ENCODE results near the gene DNAH2.
A peak's percentile ranks its signal among the peaks of the same experiment; 100 is the strongest.

The DNAH2 gene

DNA sequence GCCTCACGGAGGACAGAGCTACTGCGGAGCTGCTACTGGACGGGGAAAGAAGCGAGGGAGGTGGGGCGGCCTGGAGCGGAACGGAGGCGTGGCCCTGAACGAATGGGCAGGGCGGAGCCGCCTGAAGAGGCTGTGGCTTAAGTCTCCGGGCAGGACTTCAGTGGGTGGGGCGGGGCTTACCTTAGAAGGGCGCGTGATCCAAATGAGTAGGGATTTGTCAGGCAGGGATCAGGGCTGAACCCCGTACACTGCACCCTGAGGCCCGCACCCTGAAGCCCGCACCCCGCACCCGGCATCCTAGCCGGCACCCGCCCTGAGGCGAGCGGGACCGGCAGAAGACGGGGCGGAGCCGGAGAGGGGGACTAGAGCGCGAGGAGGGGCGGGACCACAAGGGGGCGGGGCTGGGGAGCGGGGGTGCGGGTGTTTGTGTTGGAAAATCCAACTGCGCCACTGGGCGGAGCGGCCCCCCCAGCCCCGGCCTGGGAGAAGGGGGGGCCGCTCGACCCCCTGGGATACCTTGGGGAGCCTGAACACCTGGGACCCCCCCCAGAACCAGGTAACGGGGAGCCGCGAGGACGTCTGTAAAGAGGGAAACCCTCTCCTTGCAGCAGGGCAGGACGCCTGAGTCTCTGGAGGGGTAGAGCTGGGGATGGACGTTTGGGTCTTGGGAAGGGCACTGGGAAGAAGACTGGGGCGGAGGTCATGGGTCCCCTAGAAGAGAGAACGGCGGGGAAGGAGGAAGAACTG lies 116.4 kb downstream of the DNAH2 start, which contains the start of gene KDM6B:
KDM6B (plus strand) TSS at position 423 of the 747 bp plus-strand sequence. CDS start 11,338 bp downstream, outside the sequence.
- Histone ChIP-seq H3K4me1 (ENCODE audit: control insufficient read depth, insufficient read depth, low read length) (peaks cover 21% of the 10 kb centered on the region), H3K36me3 (ENCODE audit: control insufficient read depth in 2 of 2, insufficient read depth in 1 of 2, low read length in 2 of 2) (no peaks in the 10 kb centered on the region), H3K27ac (ENCODE audit: extremely low read depth, low read depth, low read length) (peak within 1 kb of the TSS; percentile 100), H3K9me3 (ENCODE audit: control insufficient read depth, insufficient read depth, low read depth, low read length) (no peaks in the 10 kb centered on the region), H3K4me3 (ENCODE audit: low read depth, low read length) (peak within 1 kb of the TSS; percentile 55)
- POLR2A ChIA-PET: interaction anchor here (0.7 to 6.1 kb wide), 7 partner anchors 10 to 516 kb away, joined by 3 to 56 read pairs (median 6); partner anchors contain the start of genes CNTROB, CYB5D1, NAA38 and RNF227
- CTCF ChIA-PET: interaction anchor here (0.6 to 3.4 kb wide), 26 partner anchors 9 to 218 kb away, joined by 3 to 16 read pairs (median 6); no protein-coding TSS in a partner anchor
- TF ChIP-seq, protein P1, sequence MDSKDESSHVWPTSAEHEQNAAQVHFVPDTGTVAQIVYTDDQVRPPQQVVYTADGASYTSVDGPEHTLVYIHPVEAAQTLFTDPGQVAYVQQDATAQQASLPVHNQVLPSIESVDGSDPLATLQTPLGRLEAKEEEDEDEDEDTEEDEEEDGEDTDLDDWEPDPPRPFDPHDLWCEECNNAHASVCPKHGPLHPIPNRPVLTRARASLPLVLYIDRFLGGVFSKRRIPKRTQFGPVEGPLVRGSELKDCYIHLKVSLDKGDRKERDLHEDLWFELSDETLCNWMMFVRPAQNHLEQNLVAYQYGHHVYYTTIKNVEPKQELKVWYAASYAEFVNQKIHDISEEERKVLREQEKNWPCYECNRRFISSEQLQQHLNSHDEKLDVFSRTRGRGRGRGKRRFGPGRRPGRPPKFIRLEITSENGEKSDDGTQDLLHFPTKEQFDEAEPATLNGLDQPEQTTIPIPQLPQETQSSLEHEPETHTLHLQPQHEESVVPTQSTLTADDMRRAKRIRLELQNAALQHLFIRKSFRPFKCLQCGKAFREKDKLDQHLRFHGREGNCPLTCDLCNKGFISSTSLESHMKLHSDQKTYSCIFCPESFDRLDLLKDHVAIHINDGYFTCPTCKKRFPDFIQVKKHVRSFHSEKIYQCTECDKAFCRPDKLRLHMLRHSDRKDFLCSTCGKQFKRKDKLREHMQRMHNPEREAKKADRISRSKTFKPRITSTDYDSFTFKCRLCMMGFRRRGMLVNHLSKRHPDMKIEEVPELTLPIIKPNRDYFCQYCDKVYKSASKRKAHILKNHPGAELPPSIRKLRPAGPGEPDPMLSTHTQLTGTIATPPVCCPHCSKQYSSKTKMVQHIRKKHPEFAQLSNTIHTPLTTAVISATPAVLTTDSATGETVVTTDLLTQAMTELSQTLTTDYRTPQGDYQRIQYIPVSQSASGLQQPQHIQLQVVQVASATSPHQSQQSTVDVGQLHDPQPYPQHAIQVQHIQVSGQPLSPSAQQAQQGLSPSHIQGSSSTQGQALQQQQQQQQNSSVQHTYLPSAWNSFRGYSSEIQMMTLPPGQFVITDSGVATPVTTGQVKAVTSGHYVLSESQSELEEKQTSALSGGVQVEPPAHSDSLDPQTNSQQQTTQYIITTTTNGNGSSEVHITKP (tag by site-specific recombination; IDR thresholded peaks at IDR 0.05): peak; percentile 87
- TF ChIP-seq ZNF366 (tag by site-specific recombination; conservative IDR thresholded peaks at IDR 0.05): 0 out of 2 replicates have a peak, but pooled peaks have one; percentile 30
- TF ChIP-seq KLF16 (tag by site-specific recombination; IDR thresholded peaks at IDR 0.05): peak; percentile 79
- peak; percentile 91 for TF ChIP-seq OSR2 (tag by site-specific recombination; IDR thresholded peaks at IDR 0.05)
- TF ChIP-seq ZNF747 (tag by site-specific recombination; IDR thresholded peaks at IDR 0.05): no peak
- no peak; the same call in 1 of the 2 replicates for TF ChIP-seq ZBTB7A (tag by site-specific recombination; IDR thresholded peaks at IDR 0.05; ENCODE audit: low read depth)
- TF ChIP-seq KLF10 (tag by site-specific recombination; IDR thresholded peaks at IDR 0.05): peak; percentile 70; the same call in 1 of the 2 replicates
- TF ChIP-seq ZBTB21 (tag by site-specific recombination; IDR thresholded peaks at IDR 0.05): no peak
- TF ChIP-seq, protein P2, sequence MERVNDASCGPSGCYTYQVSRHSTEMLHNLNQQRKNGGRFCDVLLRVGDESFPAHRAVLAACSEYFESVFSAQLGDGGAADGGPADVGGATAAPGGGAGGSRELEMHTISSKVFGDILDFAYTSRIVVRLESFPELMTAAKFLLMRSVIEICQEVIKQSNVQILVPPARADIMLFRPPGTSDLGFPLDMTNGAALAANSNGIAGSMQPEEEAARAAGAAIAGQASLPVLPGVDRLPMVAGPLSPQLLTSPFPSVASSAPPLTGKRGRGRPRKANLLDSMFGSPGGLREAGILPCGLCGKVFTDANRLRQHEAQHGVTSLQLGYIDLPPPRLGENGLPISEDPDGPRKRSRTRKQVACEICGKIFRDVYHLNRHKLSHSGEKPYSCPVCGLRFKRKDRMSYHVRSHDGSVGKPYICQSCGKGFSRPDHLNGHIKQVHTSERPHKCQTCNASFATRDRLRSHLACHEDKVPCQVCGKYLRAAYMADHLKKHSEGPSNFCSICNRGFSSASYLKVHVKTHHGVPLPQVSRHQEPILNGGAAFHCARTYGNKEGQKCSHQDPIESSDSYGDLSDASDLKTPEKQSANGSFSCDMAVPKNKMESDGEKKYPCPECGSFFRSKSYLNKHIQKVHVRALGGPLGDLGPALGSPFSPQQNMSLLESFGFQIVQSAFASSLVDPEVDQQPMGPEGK (tag by site-specific recombination; IDR thresholded peaks at IDR 0.05): peak; percentile 57
- TF ChIP-seq, protein P3, sequence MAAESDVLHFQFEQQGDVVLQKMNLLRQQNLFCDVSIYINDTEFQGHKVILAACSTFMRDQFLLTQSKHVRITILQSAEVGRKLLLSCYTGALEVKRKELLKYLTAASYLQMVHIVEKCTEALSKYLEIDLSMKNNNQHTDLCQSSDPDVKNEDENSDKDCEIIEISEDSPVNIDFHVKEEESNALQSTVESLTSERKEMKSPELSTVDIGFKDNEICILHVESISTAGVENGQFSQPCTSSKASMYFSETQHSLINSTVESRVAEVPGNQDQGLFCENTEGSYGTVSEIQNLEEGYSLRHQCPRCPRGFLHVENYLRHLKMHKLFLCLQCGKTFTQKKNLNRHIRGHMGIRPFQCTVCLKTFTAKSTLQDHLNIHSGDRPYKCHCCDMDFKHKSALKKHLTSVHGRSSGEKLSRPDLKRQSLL (tag by site-specific recombination; IDR thresholded peaks at IDR 0.05): 0 out of 2 replicates have a peak, but pooled peaks have one; percentile 12
- no peak for TF ChIP-seq ZNF76 (tag by site-specific recombination; IDR thresholded peaks at IDR 0.05; ENCODE audit: borderline replicate concordance, low read depth)
- TF ChIP-seq ZBTB8A (tag by site-specific recombination; IDR thresholded peaks at IDR 0.05): peak; percentile 28; the same call in 1 of the 2 replicates
- TF ChIP-seq, protein P4, sequence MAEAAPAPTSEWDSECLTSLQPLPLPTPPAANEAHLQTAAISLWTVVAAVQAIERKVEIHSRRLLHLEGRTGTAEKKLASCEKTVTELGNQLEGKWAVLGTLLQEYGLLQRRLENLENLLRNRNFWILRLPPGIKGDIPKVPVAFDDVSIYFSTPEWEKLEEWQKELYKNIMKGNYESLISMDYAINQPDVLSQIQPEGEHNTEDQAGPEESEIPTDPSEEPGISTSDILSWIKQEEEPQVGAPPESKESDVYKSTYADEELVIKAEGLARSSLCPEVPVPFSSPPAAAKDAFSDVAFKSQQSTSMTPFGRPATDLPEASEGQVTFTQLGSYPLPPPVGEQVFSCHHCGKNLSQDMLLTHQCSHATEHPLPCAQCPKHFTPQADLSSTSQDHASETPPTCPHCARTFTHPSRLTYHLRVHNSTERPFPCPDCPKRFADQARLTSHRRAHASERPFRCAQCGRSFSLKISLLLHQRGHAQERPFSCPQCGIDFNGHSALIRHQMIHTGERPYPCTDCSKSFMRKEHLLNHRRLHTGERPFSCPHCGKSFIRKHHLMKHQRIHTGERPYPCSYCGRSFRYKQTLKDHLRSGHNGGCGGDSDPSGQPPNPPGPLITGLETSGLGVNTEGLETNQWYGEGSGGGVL (tag by site-specific recombination; IDR thresholded peaks at IDR 0.05): peak; percentile 46
- TF ChIP-seq ZNF292 (tag by site-specific recombination; IDR thresholded peaks at IDR 0.05; ENCODE audit: borderline replicate concordance, low read depth): no peak
- peak; percentile 71 for TF ChIP-seq KLF8 (tag by site-specific recombination; IDR thresholded peaks at IDR 0.05)
- no peak for TF ChIP-seq ZBTB17 (tag by site-specific recombination; IDR thresholded peaks at IDR 0.05)
- TF ChIP-seq ZNF174 (tag by site-specific recombination; IDR thresholded peaks at IDR 0.05): no peak
- TF ChIP-seq, protein P5, sequence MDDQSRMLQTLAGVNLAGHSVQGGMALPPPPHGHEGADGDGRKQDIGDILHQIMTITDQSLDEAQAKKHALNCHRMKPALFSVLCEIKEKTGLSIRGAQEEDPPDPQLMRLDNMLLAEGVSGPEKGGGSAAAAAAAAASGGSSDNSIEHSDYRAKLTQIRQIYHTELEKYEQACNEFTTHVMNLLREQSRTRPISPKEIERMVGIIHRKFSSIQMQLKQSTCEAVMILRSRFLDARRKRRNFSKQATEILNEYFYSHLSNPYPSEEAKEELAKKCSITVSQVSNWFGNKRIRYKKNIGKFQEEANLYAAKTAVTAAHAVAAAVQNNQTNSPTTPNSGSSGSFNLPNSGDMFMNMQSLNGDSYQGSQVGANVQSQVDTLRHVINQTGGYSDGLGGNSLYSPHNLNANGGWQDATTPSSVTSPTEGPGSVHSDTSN (CRISPR knock-in tag; IDR thresholded peaks at IDR 0.05): 0 out of 2 replicates have a peak, but pooled peaks have one; percentile 30
- no peak; the same call in 1 of the 2 replicates for TF ChIP-seq ZNF629 (tag by site-specific recombination; IDR thresholded peaks at IDR 0.05)
- TF ChIP-seq ZNF223 (tag by site-specific recombination; IDR thresholded peaks at IDR 0.05): 0 out of 2 replicates have a peak, but pooled peaks have one; percentile 53
- TF ChIP-seq, protein P6, sequence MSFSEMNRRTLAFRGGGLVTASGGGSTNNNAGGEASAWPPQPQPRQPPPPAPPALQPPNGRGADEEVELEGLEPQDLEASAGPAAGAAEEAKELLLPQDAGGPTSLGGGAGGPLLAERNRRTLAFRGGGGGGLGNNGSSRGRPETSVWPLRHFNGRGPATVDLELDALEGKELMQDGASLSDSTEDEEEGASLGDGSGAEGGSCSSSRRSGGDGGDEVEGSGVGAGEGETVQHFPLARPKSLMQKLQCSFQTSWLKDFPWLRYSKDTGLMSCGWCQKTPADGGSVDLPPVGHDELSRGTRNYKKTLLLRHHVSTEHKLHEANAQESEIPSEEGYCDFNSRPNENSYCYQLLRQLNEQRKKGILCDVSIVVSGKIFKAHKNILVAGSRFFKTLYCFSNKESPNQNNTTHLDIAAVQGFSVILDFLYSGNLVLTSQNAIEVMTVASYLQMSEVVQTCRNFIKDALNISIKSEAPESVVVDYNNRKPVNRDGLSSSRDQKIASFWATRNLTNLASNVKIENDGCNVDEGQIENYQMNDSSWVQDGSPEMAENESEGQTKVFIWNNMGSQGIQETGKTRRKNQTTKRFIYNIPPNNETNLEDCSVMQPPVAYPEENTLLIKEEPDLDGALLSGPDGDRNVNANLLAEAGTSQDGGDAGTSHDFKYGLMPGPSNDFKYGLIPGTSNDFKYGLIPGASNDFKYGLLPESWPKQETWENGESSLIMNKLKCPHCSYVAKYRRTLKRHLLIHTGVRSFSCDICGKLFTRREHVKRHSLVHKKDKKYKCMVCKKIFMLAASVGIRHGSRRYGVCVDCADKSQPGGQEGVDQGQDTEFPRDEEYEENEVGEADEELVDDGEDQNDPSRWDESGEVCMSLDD (tag by site-specific recombination; IDR thresholded peaks at IDR 0.05): peak; percentile 71
- TF ChIP-seq, protein P7, sequence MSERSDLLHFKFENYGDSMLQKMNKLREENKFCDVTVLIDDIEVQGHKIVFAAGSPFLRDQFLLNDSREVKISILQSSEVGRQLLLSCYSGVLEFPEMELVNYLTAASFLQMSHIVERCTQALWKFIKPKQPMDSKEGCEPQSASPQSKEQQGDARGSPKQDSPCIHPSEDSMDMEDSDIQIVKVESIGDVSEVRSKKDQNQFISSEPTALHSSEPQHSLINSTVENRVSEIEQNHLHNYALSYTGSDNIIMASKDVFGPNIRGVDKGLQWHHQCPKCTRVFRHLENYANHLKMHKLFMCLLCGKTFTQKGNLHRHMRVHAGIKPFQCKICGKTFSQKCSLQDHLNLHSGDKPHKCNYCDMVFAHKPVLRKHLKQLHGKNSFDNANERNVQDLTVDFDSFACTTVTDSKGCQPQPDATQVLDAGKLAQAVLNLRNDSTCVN (tag by site-specific recombination; optimal IDR thresholded peaks at IDR 0.05): peak; percentile 57

Data from HEK293 (cell line).